ENCODE measurements around the gene HNRNPUL1.

- TF ChIP-seq CTCF (IDR thresholded peaks at IDR 0.05; ENCODE audit: low read length) (no peak), EZH2 (optimal IDR thresholded peaks at IDR 0.05; ENCODE audit: low read depth, low read length) (no peak)
Measured at GRCh38 chr19:41305927-41306793, 42.0 kb downstream of the HNRNPUL1 start.

All from MM.1S (cell line).